GM18505 (cell line): Measurements from ENCODE around the gene MTRF1.
"Not testable (repeated sequence)": the region's sequence is repeated elsewhere in the genome, so short reads cannot be mapped to it uniquely, and the experiment has no call there.

ENCODE experiments used
- ATAC-seq: cut with Tn5 transposase; IDR thresholded peaks from one replicate; pipeline ENCODE4 v1.9.1; 2021; ENCODE audit not compliant: unreplicated experiment
- POLR2A ChIP-seq: IDR thresholded peaks from 4 replicates; pipeline ENCODE4 v1.6.1; 2011; ENCODE audit warnings: borderline replicate concordance; ENCODE audit not compliant: insufficient read depth, insufficient read length; ENCODE audit errors: extremely low read depth

Gene MTRF1

DNA sequence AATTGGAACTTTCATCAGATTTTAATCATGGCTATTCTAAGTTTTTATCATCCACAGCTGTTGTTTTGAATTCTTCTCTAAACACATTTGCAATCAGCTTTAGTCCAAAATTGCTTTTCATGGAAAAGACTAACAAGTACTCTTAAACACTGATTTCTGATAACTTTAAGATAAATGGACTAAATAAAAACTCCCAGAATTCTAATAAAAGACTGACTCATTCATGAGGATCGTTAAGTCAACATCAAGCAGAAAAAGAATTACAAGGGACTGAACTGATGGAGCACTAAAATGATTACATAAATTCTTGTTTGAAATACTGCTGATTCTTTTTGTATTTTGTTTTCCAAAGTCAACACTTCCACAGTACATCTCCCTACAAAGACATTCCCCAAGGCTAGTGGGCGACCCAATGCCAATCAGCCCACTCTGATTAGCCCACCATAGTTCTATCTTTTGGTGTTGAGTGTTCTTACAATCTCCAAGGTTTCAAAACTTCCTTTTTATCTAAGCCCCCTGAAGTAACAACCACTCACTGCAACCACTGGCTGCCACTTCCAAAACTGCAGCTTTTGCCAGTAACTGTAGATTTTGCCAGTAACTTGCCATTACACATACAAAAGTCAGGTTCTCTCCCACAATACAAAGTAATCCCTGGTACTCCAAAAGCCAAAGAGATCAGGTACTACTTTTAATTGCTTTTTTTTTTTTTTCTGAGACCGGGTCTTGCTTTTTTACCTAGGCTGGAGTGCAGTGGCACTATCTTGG lies 33.7 kb upstream of the MTRF1 start:
- TF ChIP-seq POLR2A, result no peak
- no peak for ATAC-seq

DNA sequence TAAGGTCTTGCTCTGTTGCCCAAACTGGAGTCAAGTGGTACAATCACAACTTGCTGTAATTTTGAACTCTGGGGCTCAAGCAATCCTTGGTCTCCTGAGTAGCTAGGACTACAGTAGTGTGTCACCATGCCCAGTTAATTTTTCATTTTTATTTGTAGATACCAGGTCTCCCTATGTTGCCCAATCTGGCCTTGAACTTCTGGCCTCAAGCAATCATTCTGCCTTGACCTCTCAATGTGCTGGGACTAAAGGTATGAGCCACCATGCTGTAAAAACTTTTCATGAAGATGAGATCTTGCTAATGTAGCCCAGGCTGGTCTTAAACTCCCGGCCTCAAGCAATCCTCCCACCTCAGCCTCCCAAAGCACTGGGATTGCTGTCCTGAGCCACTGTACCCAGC lies 32.6 kb upstream of the MTRF1 start:
- no peak for ATAC-seq
- no peak for TF ChIP-seq POLR2A

DNA sequence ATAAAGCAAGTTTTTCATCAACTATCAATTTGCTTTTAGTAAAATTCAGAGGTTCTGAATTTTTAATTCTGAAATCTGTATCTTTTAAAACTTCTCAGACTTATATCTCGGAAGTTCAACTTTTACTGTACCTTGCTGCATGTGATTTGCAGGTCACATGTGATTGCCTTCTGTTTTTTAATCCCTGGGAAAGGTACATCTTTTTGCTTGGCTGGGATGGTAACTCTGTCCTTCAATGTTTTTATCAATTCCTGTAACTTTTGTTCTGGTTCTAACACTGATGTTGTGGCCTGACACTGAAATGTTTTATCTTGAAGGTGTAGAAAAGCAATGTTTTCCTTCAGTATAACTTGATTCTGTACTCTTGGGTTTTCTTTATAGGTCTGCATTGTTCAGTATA lies 31.5 kb upstream of the MTRF1 start:
- TF ChIP-seq POLR2A, result no peak
- ATAC-seq, result no peak

DNA sequence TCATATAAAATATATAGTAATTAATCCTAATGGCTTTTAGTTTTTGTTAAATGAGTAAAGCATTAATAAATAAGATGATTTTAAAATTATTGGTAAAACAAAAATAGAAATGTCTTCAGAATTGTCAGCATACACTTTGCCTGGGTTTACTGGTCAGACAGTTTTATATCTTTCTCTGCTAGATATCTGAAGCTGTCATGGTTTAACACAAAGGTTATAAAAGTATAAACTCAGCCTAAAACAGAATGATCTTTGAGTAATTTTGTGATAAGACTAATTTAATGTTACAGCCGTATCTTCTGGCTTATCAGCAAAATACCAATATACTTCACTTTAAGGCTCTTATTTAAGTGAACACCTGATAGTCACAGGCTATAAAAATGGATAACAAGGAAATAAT lies 29.9 kb upstream of the MTRF1 start:
- TF ChIP-seq POLR2A, result no peak

DNA sequence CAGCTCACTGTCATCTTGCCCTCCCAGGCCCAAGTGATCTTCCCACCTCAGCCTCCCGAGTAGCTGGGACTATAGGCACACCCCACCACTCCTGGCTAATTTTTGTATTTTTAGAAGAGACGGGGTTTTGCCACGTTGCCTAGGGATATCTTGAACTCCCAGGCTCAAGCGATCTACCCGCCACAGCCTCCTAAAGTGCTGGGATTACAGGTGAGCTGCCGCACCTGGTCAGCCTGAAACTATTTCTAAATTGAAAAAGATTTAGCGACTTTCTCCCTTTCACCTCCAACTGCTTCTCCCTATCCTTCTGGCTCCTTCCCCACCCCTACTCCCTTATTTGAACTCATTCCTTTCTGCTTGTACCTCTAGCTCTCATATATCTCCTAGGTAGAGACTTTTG lies 27.9 kb upstream of the MTRF1 start:
- TF ChIP-seq POLR2A, result no peak
- ATAC-seq, result no peak

More for the DNA sequence above, 29.9 kb upstream of the MTRF1 start:
- ATAC-seq, result no peak

DNA sequence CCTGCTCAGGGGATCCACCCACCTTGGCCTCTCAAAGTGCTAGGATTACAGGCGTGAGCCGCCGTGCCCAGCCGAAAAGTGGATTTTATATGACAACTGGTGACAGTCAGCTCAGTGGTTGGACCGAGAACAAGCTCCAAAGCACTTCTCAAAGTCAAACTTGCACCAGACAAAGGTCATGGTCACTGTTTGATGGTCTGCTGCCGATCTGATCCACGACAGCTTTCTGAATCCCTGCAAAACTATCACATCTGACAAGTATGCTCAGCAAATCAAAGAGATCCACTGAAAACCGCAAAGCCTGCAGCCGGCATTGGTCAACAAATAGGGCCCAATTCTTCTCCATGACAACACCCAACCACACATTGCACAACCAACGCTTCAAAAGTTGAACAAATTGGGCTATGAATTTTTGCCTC lies 26.1 kb upstream of the MTRF1 start:
- no peak for ATAC-seq
- no peak for TF ChIP-seq POLR2A

DNA sequence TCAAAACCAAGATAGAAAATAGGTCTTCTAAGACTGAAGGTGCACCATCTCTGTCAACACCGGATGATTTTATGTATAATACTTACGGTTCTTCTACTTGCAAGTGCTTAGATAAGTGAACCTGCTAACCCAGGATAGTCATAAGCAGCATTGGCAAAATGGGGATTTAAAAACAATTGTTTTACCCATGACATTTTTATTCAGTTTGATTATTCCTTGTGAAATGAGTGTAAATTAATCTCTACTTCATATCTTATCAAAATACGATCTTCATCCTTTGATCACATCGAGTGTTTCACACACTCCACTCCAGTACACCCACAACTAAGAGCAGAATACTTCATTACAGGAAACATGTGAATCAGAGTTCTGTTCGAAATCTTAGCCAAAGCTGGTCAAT lies 23.0 kb upstream of the MTRF1 start:
- TF ChIP-seq POLR2A, result no peak
- ATAC-seq, result no peak

DNA sequence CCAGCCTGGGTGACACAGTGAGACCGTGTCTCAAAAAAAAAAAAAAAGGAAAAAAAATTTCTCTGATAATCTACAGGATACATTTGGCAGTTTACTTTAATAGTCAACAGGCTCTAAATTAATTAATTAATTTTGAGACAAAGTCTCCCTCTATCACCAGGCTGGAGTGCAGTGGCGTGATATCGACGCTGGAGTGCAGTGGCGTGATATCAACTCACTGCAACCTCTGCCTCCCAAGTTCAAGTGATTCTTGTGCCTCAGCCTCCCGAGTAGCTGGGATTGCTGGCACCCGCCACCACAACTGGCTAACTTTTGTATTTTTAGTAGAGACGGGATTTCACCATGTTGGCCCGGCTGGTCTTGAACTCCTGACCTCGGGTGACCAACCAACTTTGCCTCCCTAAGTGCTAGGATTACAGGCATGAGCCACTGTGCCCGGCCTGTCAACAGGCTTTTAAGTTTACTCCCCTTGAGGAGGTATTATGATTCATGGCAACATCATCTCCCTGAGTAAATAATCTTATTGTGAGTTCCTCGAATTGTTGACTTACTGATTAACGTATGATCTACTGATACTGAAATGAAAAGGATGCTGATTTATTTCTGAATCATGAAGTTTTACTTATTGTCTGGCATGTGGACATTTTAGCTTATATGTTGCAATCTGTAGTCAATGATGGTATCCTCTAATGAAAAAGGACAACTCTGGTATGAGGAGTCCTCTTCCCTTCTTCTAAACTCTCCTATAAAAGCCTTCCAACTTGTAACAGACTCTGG lies 21.3 kb upstream of the MTRF1 start:
- no peak for ATAC-seq

DNA sequence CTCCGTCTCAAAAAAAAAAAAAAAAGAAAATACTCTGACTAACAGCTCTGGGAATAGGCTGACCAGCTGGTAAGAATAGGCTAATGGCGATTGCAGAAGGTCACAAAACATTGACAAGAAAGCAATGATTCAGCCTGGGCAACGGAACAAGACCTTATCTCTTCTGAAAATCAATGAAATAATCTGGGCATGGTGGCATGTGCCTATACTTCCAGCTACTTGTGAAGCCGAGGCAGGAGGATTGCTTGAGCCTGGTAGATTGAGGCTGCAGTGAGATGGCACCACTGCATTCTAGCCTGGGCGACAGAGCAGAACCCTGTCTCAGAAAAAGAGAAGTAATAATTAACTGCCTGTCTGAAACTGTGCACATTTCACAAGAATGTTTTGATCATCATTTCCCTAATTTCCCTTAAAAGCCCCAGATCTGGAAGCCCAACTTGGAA lies 18.8 kb upstream of the MTRF1 start:
- no peak for ATAC-seq
- no peak for TF ChIP-seq POLR2A

More for the DNA sequence above, 21.3 kb upstream of the MTRF1 start:
- no peak for TF ChIP-seq POLR2A

DNA sequence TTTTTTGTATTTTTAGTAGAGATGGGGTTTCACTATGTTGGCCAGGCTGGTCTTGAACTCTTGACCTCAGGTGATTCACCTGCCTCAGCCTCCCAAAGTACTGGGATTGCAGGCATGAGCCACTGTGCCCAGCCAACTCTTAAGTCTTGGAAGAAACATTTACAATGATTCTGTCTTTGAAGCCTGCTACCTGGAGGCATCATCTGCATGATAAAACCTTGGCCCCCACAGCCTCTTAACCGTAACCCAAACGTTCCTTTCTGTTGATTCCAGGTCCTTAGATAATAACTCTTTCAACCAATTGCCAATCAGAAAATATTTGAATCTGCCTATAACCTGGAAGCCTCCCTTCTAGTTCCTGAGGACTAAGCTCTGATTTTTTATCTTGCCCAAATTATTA lies 15.8 kb upstream of the MTRF1 start:
- ATAC-seq, result not testable (repeated sequence)

DNA sequence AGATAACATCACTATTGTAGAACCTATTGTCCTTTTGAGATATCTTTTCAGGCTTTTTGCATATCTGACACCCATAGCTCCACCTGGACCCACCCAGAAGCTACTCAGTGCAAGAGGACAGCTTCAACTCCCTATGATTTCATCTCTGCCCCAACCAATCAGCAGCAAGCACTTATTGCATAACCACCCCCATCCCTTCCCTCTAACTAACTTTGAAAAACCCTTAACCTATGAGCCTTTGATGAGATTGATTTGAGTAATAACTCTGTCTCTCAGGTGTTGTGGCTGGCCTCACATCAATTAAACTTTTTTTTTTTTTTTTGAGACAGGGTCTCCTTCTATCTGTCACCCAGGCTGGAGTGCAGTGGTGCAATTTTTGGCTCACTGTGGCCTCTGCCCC lies 13.4 kb upstream of the MTRF1 start:
- TF ChIP-seq POLR2A, result no peak
- ATAC-seq, result no peak

DNA sequence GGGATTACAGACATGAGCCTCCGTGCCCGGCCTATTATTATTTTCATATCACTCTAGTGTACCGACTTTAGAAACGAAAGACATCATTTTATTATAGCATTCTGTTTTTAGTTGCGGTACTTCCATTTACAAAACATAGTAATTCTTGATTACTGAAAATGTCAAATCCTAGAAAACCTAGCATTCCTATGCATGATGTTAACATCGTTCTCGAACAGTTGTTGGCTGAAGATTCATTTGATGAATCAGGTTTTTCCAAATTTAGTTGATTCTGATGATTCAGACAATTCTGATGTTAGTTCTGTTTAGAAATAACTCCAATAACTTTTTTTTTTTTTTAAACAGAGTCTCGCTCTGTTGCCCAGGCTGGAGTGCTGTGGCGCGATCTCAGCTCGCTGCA lies 11.5 kb upstream of the MTRF1 start:
- TF ChIP-seq POLR2A, result no peak
- ATAC-seq, result no peak

DNA sequence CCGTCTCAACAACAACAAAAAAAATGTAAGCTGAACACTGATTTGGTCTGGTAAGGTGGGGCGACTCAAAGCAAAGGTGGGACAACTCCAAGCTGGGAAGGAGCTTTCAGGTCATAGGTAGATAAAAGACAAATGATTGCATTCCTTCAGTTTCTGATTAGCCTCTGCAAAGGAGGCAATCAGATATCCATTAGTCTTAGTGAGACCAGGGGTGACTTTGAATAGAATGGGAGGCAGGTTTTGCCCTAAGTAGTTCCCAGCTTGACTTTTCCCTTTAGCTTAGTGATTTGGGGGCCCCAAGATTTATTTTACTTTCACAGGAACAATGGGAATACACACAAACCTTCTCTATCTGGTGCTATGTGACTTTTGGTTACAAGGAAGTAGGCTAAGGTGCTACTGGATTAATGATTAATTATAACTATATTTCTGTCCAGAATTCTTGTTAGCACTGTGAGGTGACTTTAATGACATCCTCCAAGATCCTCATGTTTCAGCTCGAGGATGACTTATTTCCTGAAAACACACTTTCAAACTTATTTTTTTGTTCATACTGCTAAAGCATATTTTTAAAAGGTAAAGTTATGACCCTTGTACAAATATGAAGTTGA lies 10.6 kb upstream of the MTRF1 start:
- ATAC-seq, result no peak
- TF ChIP-seq POLR2A, result no peak
